ENCODE measurements around the gene ORC1. TPM values are rescaled to one million over a fixed set of nuclear protein-coding genes. Genes with fewer than 3 reads are reported as not detected.

Gene ORC1
- polyA plus RNA-seq, 1 donor (not counting 4 experiments of a cell fraction or from before 2014, with no cell fraction given), result 5.8 TPM

GRCh38 chr1:52365071-52365745 is 39.0 kb downstream of the ORC1 start:
- Histone ChIP-seq H3K4me3 (ENCODE audit: control insufficient read depth in 2 of 3, extremely low read depth in 1 of 3, insufficient read depth in 2 of 3, low read depth in 1 of 3, low read length in 3 of 3) (peak overlapping the region; percentile 78 to 96 (median 96)), H3K4me1 (ENCODE audit: control insufficient read depth, extremely low read depth, insufficient read depth, low read length) (peaks cover 29% of the 10 kb centered on the region), H2AFZ (ENCODE audit: control insufficient read depth, low read length) (peak overlapping the region; percentile 80), H3K27ac (ENCODE audit: control insufficient read depth, insufficient read depth, low read length) (peak overlapping the region; percentile 95), H3K36me3 (ENCODE audit: control insufficient read depth in 2 of 2, extremely low read depth in 1 of 2, insufficient read depth in 2 of 2, low read length in 2 of 2) (peaks cover 17 to 21% of the 10 kb centered on the region in 2 experiments), H3K79me2 (ENCODE audit: control insufficient read depth, insufficient read depth, low read length) (peaks cover 20% of the 10 kb centered on the region), H4K20me1 (ENCODE audit: control insufficient read depth, extremely low read depth, insufficient read depth, low read length) (no peaks in the 10 kb centered on the region), H3K4me2 (ENCODE audit: control insufficient read depth, extremely low read depth, insufficient read depth, low read depth, low read length) (peak overlapping the region; percentile 93), H3K9me1 (ENCODE audit: control insufficient read depth, extremely low read depth, insufficient read depth, low read length) (peaks cover 2% of the 10 kb centered on the region), H3K9ac (ENCODE audit: control insufficient read depth, extremely low read depth, insufficient read depth, low read length) (peak overlapping the region; percentile 95), H3K9me3 (ENCODE audit: control insufficient read depth, low read depth, low read length) (no peaks in the 10 kb centered on the region), H3K27me3 (ENCODE audit: control insufficient read depth, extremely low read depth, insufficient read depth, low read length) (no peaks in the 10 kb centered on the region)
- FAIRE-seq (peak; percentile 93), DNase-seq (ENCODE audit: low read depth, low spot score) (no peak)
- dilution Hi-C loops (cut with MboI; ENCODE audit: extremely low pct_ligation_motif_present, low sequenced_read_pairs), result no loop called here
- no peak for TF ChIP-seq EZH2 (IDR thresholded peaks at IDR 0.05; ENCODE audit: low read length)
- TF ChIP-seq CTCF (optimal IDR thresholded peaks at IDR 0.05 in 1 of 3, IDR thresholded peaks at IDR 0.05 in 1 of 3, conservative IDR thresholded peaks at IDR 0.05 in 1 of 3; ENCODE audit: extremely low read depth in 1 of 3, insufficient read depth in 2 of 3, low read length in 3 of 3), result no peak

GRCh38 chr1:52364235-52364839 is 39.9 kb downstream of the ORC1 start:
- dilution Hi-C loops (cut with MboI; ENCODE audit: extremely low pct_ligation_motif_present, low sequenced_read_pairs), result no loop called here
- FAIRE-seq (no peak), DNase-seq (ENCODE audit: low read depth, low spot score) (no peak)
- Histone ChIP-seq H3K79me2 (ENCODE audit: control insufficient read depth, insufficient read depth, low read length) (peaks cover 20% of the 10 kb centered on the region), H3K4me3 (ENCODE audit: control insufficient read depth in 2 of 3, extremely low read depth in 1 of 3, insufficient read depth in 2 of 3, low read depth in 1 of 3, low read length in 3 of 3) (peak overlapping the region in 2 of 3 experiments; percentile 96), H3K9ac (ENCODE audit: control insufficient read depth, extremely low read depth, insufficient read depth, low read length) (no peak overlapping the region), H3K9me3 (ENCODE audit: control insufficient read depth, low read depth, low read length) (no peaks in the 10 kb centered on the region), H2AFZ (ENCODE audit: control insufficient read depth, low read length) (no peak overlapping the region), H3K36me3 (ENCODE audit: control insufficient read depth in 2 of 2, extremely low read depth in 1 of 2, insufficient read depth in 2 of 2, low read length in 2 of 2) (peaks cover 24 to 26% of the 10 kb centered on the region in 2 experiments), H3K4me2 (ENCODE audit: control insufficient read depth, extremely low read depth, insufficient read depth, low read depth, low read length) (peak overlapping the region; percentile 93), H3K9me1 (ENCODE audit: control insufficient read depth, extremely low read depth, insufficient read depth, low read length) (peaks cover 2% of the 10 kb centered on the region), H4K20me1 (ENCODE audit: control insufficient read depth, extremely low read depth, insufficient read depth, low read length) (no peaks in the 10 kb centered on the region), H3K27me3 (ENCODE audit: control insufficient read depth, extremely low read depth, insufficient read depth, low read length) (no peaks in the 10 kb centered on the region), H3K4me1 (ENCODE audit: control insufficient read depth, extremely low read depth, insufficient read depth, low read length) (peaks cover 27% of the 10 kb centered on the region), H3K27ac (ENCODE audit: control insufficient read depth, insufficient read depth, low read length) (peak overlapping the region; percentile 95)
- TF ChIP-seq EZH2 (IDR thresholded peaks at IDR 0.05; ENCODE audit: low read length) (no peak), CTCF (optimal IDR thresholded peaks at IDR 0.05 in 1 of 3, IDR thresholded peaks at IDR 0.05 in 1 of 3, conservative IDR thresholded peaks at IDR 0.05 in 1 of 3; ENCODE audit: extremely low read depth in 1 of 3, insufficient read depth in 2 of 3, low read length in 3 of 3) (no peak)

Data from keratinocyte (primary cell).